ENCODE data around the gene ARHGDIA.
"Not testable (repeated sequence)": the region's sequence is repeated elsewhere in the genome, so short reads cannot be mapped to it uniquely, and the experiment has no call there.

The ARHGDIA gene

DNA sequence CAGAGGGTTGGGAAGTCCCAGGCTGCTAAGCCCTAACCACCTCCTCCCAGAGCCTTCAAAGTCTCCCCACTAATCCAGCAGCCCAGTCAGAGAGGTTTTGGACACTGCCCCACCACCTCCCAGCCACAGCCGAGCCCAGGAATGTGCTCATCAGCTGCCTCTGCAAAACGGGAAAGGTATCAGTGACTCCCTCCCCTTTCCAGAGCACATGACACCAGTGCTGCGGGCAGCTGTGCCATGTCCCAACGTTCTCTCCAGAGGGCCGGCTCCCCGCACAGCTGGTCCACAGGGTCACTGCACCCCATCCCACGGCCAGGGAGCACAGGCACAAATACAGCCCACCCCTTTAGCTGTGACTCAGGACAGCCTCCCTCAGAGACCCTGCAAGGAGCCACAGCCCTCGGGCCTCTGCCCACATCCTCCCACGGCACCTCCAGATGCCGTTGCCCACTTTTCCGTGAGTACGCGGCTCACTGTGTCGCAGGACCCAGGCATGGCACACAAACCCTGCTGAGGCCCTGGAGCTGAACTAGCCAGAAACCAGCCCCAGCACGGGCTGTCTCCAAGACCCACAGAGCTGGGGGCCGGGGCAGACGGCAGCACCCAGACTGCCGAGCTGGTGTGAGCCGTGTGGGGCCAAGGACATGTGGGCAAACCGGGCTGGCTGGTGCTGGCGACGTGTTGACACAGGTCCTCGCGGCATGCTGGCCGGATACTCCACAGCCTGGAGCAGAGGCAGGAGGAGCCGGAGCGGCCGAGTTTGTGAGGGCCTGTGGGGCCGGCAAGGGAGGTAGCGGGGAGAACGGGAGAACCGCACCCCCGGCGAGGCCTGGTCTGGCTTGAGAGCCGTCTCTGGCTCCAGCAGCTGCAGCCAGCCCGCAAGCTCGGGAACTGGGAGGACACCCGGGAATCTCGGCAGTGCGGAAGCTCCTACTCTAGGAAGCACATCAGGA, 30.0 kb downstream of the ARHGDIA start:
- H3K27me3 Mint-ChIP-seq, result no peaks in the 10 kb centered on the region
- H3K4me1 Mint-ChIP-seq, result no peaks in the 10 kb centered on the region
- DNase-seq (ENCODE audit: low spot score in 2 of 2) (no peak), ATAC-seq (ENCODE audit: low read depth) (no peak)
- H3K9me3 Mint-ChIP-seq, result no peaks in the 10 kb centered on the region
- H3K36me3 Mint-ChIP-seq, result peaks cover 7% of the 10 kb centered on the region
- no peak overlapping the region for H3K27ac Mint-ChIP-seq
- no peak overlapping the region for H3K4me3 Mint-ChIP-seq

DNA sequence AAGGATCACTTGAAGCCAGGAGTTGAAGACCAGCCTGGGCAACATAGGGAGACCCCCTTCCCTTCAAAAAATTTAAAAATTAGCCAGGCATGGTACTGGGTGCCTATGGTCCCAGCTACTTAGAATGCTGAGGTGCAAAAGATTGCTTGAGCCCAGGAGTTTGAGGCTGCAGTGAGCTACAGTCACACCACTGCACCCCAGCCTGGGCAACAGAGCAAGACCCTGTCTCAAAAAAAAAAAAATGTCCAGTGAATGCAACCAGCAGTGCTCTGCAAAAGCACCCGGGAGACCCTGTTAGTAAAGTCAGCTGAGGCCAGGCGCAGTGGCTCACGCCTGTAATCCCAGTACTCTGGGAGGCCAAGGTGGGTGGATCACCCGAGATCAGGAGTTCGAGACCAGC, 31.1 kb downstream of the ARHGDIA start:
- ATAC-seq (ENCODE audit: low read depth); H3K9me3 Mint-ChIP-seq; H3K27ac Mint-ChIP-seq; H3K27me3 Mint-ChIP-seq; H3K4me1 Mint-ChIP-seq; H3K4me3 Mint-ChIP-seq; H3K36me3 Mint-ChIP-seq; DNase-seq (ENCODE audit: low spot score in 2 of 2): not testable (repeated sequence)

DNA sequence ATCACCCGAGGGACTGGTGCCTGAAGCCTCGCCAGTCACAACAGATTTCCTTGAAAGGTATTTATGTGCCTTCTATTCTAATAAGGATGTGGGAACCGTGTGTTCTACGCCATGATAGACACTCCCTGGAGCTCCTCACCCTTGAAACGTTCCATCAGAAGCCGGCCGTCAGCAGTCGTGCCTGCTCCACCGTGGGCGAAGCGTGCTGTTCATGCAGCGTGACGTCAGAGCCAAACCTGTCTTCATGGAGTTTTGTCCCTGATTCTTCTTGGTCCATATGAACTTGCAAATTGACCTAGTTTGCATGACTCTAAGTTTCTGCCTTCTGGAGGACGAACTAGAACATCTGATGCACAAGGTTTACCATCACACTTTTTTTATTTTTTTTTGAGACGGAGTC, 31.8 kb downstream of the ARHGDIA start:
- ATAC-seq (ENCODE audit: low read depth), result no peak
- no peaks in the 10 kb centered on the region for H3K36me3 Mint-ChIP-seq
- no peaks in the 10 kb centered on the region for H3K9me3 Mint-ChIP-seq
- no peak overlapping the region for H3K4me3 Mint-ChIP-seq
- DNase-seq (ENCODE audit: low spot score in 2 of 2), result no peak
- H3K4me1 Mint-ChIP-seq, result no peaks in the 10 kb centered on the region
- no peak overlapping the region for H3K27ac Mint-ChIP-seq
- H3K27me3 Mint-ChIP-seq, result no peaks in the 10 kb centered on the region

- Mint-ChIP-seq H3K27ac (no peak overlapping the region), H3K9me3 (no peaks in the 10 kb centered on the region), H3K36me3 (no peaks in the 10 kb centered on the region), H3K4me1 (no peaks in the 10 kb centered on the region), H3K27me3 (no peaks in the 10 kb centered on the region), H3K4me3 (no peak overlapping the region)
- DNase-seq (ENCODE audit: low spot score in 2 of 2), result no peak
- ATAC-seq (ENCODE audit: low read depth), result no peak
Measured at GRCh38 chr17:81838753-81839255, 32.3 kb downstream of the ARHGDIA start.

GRCh38 chr17:81837641-81838040, 33.5 kb downstream of the ARHGDIA start:
- Mint-ChIP-seq H3K27me3 (no peaks in the 10 kb centered on the region), H3K9me3 (no peaks in the 10 kb centered on the region), H3K4me3 (no peak overlapping the region), H3K36me3 (no peaks in the 10 kb centered on the region), H3K27ac (no peak overlapping the region), H3K4me1 (peaks cover 3% of the 10 kb centered on the region)
- ATAC-seq (ENCODE audit: low read depth), result no peak
- DNase-seq (ENCODE audit: low spot score in 2 of 2), result no peak

DNA sequence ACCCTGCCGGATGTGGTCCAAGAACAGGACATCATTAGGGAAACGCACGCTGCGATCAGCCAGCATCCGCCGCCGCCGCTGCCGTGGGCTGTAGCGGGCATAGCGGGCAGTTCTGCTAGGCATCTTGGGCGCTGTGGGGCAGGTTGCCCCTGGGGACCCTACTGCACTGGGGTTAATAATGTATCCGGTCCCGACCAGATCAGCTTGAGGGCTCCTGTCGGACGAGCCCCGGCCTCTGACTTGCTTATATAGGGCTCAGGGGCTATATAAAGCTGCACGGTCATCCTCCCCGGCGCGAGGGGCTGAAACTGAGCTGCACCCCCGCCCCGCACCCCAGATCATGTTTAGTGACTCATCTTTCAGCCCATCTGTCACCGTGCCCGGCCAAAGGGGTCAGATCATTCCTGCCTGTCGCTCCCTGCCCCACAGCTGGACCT, 36.3 kb downstream of the ARHGDIA start, which contains the start of gene PPP1R27:
TSS of gene PPP1R27 (minus strand) at position 220 of the 437 bp plus-strand sequence. CDS start at position 123, 97 bp downstream.
- peak within 1 kb of the TSS; percentile 75 for H3K4me3 Mint-ChIP-seq
- H3K4me1 Mint-ChIP-seq, result peaks cover 14% of the 10 kb centered on the region
- H3K36me3 Mint-ChIP-seq, result no peaks in the 10 kb centered on the region
- no peaks in the 10 kb centered on the region for H3K9me3 Mint-ChIP-seq
- no peaks in the 10 kb centered on the region for H3K27me3 Mint-ChIP-seq
- DNase-seq (ENCODE audit: low spot score in 2 of 2), result no peak
- peak within 1 kb of the TSS; percentile 92 for H3K27ac Mint-ChIP-seq
- ATAC-seq (ENCODE audit: low read depth), result no peak

GRCh38 chr17:81833921-81834830, 37.0 kb downstream of the ARHGDIA start:
- ATAC-seq (ENCODE audit: low read depth) (no peak), DNase-seq (ENCODE audit: low spot score in 2 of 2) (no peak)
- Mint-ChIP-seq H3K27me3 (no peaks in the 10 kb centered on the region), H3K4me1 (peaks cover 14% of the 10 kb centered on the region), H3K36me3 (no peaks in the 10 kb centered on the region), H3K27ac (peak overlapping the region; percentile 92), H3K4me3 (peak overlapping the region; percentile 75), H3K9me3 (no peaks in the 10 kb centered on the region)

DNA sequence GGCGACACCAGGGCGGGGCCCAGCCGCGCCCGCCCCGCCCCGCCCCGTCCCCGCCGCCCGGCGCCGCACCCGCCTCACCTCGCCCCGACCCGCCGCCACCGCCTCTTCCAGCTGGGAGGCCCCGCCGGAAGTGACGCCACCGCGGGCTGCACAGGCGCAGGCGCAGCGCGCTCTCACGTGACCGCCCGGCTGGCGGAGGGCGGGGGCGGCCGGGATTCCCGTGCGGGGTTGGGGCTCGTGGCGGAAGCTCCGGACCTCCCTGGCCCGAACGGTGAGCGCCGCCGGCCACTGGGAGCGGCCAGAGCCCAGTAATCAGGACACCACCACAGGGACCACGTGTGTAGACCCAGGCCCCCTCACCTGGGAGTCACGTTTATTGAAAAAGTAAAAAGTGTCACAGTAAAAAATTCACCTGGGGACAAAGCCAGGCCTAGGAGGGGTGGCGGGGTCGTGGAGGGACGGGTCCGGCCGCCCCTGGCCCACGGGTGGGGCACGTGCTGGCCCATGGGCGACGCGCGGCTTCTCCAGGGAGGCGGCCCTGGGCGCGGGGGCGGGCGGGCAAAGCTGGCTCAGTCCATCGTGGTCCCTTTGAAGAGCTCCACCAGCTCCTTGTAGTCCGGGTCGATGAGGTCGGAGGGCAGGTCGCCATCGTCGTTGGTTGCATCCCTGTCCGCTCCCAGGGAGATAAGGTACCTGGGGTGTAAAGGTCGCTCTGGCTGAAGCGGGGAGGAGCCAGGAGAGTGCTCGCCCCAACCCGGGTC, 37.8 kb downstream of the ARHGDIA start, which contains the start of gene MCRIP1:
TSS of gene MCRIP1 (minus strand) at position 132 of the 761 bp plus-strand sequence. CDS start 8,785 bp downstream, outside the sequence.
- peak; percentile 92 to 94 for DNase-seq (ENCODE audit: low spot score in 2 of 2)
- no peaks in the 10 kb centered on the region for H3K27me3 Mint-ChIP-seq
- H3K9me3 Mint-ChIP-seq, result no peaks in the 10 kb centered on the region
- peak within 1 kb of the TSS; percentile 92 for H3K27ac Mint-ChIP-seq
- H3K4me1 Mint-ChIP-seq, result peaks cover 16% of the 10 kb centered on the region
- H3K4me3 Mint-ChIP-seq, result peak within 1 kb of the TSS; percentile 94
- no peaks in the 10 kb centered on the region for H3K36me3 Mint-ChIP-seq
- peak; percentile 79 for ATAC-seq (ENCODE audit: low read depth)

- no peaks in the 10 kb centered on the region for H3K27me3 Mint-ChIP-seq
- H3K9me3 Mint-ChIP-seq, result no peaks in the 10 kb centered on the region
- H3K27ac Mint-ChIP-seq, result peak overlapping the region; percentile 92
- peak overlapping the region; percentile 94 for H3K4me3 Mint-ChIP-seq
- H3K4me1 Mint-ChIP-seq, result peaks cover 17% of the 10 kb centered on the region
- H3K36me3 Mint-ChIP-seq, result no peaks in the 10 kb centered on the region
- ATAC-seq (ENCODE audit: low read depth), result peak; percentile 59
- DNase-seq (ENCODE audit: low spot score in 2 of 2), result peak; percentile 16 to 55
Measured at GRCh38 chr17:81832608-81833159, 38.5 kb downstream of the ARHGDIA start.

DNA sequence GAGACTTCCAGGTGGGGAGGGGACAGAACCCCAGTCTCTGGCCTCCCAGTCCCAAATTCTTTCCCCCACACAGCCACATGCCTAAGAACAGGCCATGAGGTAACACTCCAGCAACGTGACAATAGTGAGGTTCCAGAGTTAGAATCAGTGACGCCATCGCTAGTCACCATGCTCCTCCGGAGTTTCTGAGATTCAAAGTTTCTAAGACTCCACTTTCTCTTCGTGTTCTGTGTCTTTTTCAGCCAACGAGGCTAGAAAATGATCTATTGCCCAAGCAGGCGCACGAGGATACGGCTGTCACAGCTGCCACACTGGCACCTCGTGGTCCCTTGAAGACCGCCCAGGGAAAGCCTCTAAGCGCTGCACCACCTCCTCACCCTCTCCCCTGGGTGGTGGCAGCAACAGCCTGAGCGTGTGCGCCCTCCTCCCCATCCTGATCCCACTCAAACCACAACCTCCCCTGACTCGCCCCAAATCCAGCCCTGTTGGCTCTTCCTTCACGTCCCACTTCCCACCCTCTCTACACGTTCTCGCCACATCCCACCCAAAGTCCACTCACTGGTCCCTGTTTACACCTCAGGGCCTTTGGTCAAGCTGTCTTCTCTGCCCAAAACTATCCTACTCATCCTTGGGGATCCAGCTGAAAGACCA, 39.1 kb downstream of the ARHGDIA start:
- peaks cover 17% of the 10 kb centered on the region for H3K4me1 Mint-ChIP-seq
- H3K27me3 Mint-ChIP-seq, result no peaks in the 10 kb centered on the region
- no peaks in the 10 kb centered on the region for H3K36me3 Mint-ChIP-seq
- H3K27ac Mint-ChIP-seq, result peak overlapping the region; percentile 92
- DNase-seq (ENCODE audit: low spot score in 2 of 2) (peak; percentile 35 to 45), ATAC-seq (ENCODE audit: low read depth) (peak; percentile 63)
- peak overlapping the region; percentile 94 for H3K4me3 Mint-ChIP-seq
- no peaks in the 10 kb centered on the region for H3K9me3 Mint-ChIP-seq

GRCh38 chr17:81831563-81831956, 39.6 kb downstream of the ARHGDIA start:
- peak overlapping the region; percentile 94 for H3K4me3 Mint-ChIP-seq
- H3K36me3 Mint-ChIP-seq, result no peaks in the 10 kb centered on the region
- H3K27ac Mint-ChIP-seq, result peak overlapping the region; percentile 92
- H3K9me3 Mint-ChIP-seq, result no peaks in the 10 kb centered on the region
- no peak for ATAC-seq (ENCODE audit: low read depth)
- H3K4me1 Mint-ChIP-seq, result peaks cover 17% of the 10 kb centered on the region
- no peaks in the 10 kb centered on the region for H3K27me3 Mint-ChIP-seq
- no peak for DNase-seq (ENCODE audit: low spot score in 2 of 2)

DNA sequence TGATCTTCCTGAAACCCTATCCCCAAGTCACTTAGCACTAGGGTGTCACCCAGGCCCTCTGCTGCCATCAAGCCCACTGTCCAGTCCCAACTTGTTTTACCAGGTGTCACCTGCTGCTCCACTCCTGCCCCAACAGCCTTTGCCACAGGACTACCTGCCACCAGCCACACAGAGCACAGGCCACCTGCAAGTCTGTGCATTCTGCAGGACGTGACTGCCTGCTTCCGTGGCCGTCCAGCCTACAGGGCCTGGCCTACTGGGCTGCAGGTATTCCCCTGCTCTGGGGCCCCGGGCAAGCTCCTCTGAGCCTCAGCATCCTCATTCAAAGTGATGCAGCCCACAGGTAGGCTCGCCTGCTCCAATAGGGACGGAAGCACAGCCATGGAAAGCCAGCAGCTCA, 41.3 kb downstream of the ARHGDIA start:
- no peaks in the 10 kb centered on the region for H3K27me3 Mint-ChIP-seq
- no peaks in the 10 kb centered on the region for H3K9me3 Mint-ChIP-seq
- H3K4me3 Mint-ChIP-seq, result no peak overlapping the region
- peaks cover 3% of the 10 kb centered on the region for H3K36me3 Mint-ChIP-seq
- H3K4me1 Mint-ChIP-seq, result peaks cover 22% of the 10 kb centered on the region
- no peak for DNase-seq (ENCODE audit: low spot score in 2 of 2)
- no peak overlapping the region for H3K27ac Mint-ChIP-seq
- ATAC-seq (ENCODE audit: low read depth), result no peak
